GM10266 (cell line): ENCODE data around the gene TMEM41B.
A peak's percentile ranks its signal among the peaks of the same experiment; 100 is the strongest.

Experiments
- DNase-seq: peaks from one replicate; pipeline ENCODE4 v3.0.0; 2012; ENCODE audit errors: extremely low spot score
- TF ChIP-seq, protein P1 (sequence below): IDR thresholded peaks from 2 replicates; pipeline ENCODE4 v1.5.1; 2012; ENCODE audit warnings: mild to moderate bottlenecking, low read depth; ENCODE audit not compliant: control insufficient read depth, insufficient read depth; ENCODE audit errors: missing control alignments

TMEM41B gene

DNA sequence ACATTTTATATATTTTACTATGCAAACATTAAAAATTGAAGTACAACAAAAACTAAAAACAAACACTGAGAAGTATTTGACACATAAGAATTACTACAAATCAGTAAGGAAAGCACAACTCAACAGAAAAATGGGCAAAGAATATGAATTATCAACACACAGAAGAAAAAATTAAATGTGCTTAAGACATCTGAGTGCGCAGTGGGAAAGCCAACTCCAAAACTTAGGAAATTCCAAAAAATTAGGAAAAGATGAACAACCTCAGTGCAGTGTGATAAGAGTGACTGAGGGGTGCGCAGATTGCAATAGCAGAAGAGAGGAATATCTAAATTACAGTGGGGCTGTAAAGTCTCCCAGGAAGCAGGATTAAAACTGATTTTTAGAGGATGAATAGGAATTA, 1.9 kb upstream of the TMEM41B start:
- no peak for DNase-seq
- TF ChIP-seq, protein P1, sequence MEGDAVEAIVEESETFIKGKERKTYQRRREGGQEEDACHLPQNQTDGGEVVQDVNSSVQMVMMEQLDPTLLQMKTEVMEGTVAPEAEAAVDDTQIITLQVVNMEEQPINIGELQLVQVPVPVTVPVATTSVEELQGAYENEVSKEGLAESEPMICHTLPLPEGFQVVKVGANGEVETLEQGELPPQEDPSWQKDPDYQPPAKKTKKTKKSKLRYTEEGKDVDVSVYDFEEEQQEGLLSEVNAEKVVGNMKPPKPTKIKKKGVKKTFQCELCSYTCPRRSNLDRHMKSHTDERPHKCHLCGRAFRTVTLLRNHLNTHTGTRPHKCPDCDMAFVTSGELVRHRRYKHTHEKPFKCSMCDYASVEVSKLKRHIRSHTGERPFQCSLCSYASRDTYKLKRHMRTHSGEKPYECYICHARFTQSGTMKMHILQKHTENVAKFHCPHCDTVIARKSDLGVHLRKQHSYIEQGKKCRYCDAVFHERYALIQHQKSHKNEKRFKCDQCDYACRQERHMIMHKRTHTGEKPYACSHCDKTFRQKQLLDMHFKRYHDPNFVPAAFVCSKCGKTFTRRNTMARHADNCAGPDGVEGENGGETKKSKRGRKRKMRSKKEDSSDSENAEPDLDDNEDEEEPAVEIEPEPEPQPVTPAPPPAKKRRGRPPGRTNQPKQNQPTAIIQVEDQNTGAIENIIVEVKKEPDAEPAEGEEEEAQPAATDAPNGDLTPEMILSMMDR: no peak

DNA sequence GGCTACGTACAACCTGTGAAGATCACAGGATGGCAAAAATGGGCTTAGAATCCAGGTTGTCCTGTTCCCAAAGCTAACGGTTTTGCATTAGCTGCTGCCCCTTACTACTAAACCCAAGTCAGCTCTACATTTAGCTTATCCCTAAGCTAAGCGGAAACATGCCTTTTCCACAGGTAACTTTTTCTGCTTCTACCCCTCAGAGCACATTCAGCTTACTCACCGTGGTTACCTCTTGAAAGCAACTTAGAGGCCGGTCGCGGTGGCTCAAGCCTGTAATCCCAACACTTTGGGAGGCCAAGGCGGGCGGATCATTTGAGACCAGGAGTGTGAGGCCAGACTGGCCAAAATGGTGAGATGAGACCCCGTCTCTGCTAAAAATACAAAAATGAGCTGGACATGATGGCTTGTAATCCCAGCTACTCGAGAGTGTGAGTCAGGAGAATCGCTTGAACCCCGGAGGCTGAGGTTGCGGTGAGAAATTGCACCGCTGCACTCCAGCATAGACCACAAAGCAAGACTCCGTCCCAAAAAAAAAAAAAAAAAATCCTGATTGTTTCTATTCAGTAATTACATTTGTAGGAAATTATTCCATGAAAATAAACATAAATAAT, 790 bp upstream of the TMEM41B start:
- TF ChIP-seq, protein P1: no peak
- no peak for DNase-seq

DNA sequence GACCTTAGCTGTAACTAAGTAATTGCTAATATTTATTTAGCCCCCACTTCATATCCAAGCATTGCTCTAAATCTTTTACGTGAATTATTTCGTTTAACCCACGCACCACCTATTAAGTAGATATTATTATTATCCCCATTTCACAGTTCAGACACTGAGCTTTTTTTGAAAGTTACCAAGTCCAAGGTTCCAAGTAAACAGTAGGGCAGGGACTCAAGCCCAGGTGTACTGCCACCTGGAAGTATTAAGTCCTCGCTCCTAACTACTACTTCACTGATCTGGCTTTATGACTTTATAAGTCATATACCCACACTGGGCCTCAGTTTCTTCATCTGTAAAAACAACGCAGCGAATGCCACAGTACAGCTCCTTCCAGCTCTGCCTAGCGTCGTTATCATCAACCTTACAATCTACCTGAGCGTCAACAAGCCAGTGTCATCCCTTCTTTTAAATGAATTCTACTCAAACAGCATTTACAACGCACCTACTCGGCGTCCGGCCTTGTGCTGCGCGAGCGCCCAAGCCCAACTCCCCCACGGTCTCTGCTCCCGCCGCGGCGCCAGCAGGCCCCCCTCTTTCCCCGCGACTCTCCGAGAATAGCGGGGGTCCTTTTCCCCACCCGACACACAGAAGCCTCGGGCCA, 624 bp downstream of the TMEM41B start:
- DNase-seq: peak; percentile 32
- TF ChIP-seq, protein P1: no peak

DNA sequence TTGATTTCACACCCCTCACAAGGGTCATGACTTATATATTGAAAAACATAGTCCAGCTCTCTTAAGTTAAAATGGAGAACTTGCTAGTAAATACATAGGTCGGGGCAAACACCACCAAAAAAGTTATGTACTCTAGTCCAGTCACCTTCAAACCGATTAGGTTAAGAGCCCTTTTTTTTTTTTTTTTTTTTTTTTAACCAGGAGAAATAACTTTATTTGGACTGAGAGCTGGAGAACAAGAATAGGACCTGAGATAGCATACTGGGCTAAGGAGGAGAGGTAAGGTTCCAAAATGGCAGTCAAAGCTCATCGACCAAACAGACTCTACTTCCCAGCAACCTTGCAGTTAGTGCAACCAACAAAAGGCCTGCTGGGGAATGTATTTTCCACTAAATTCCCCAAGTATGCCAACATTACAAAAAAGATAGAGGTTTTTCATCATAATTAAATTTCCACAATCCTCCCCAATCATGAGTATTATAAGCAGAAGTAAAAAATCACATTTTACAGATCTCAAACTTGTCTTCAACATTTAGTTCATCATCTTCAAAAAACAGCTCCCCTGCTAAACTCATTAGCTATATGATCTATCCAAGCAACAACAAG, 3.8 kb downstream of the TMEM41B start:
- no peak for DNase-seq
- TF ChIP-seq, protein P1: no peak

DNA sequence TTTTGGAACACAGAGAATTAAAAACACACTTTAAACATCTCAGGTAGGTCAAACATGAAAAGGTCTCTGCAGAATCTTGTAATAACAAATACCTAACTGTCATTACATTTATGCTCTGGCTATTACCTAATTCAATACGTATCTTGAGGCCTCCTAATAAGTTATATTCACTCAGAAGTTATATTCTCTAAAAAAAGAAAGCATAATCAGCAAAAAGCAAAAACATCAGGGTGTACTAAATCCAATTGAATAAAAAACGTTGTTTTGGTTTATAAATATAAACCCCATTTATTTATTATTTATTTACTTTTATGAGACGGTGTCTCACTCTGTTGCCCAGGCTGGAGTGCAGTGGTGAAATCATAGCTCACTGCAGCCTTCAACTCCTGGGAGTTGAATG, 10.2 kb downstream of the TMEM41B start:
- TF ChIP-seq, protein P1: no peak
- no peak for DNase-seq

DNA sequence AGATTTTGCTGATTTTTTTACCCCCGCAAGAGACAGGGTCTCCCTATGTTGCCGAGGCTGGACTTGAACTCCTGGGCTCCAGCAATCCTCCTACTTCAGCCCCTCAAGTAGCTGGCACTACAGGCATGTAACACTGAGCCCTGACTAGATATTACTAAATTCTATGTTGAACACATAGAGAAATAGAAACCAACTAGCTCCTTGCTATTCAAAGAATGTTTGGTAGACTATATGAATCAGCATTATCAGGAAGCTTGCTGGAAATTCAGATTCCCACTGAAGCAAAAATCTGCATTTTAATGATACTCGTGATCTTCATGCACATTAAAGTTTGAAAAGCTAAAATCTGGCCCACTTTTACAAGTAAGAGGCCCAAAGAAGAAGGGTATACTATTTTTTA, 11.9 kb downstream of the TMEM41B start:
- TF ChIP-seq, protein P1: no peak
- no peak for DNase-seq

DNA sequence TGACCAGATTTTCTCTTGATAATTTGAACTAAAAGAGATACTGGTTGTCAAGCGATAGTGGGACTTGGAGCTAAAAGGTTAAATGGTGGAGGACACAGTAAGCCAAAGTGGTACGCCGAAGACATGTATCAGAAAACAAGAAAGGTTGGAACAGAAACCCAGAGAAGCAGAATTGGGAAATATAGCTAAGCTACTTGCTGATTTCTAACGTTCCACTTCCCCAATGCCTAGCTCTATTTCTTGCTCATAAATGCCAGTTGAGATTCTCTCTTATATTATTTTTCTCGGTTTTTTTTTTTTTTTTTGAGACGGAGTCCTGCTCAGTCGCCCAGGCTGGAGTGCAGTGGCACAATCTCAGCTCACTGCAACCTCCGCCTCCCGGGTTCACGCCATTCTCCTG, 12.7 kb downstream of the TMEM41B start:
- TF ChIP-seq, protein P1: no peak
- no peak for DNase-seq
